Keratinocyte (primary cell): ENCODE data around the gene SOX2. TPM values are rescaled to one million over a fixed set of nuclear protein-coding genes. Genes with fewer than 3 reads are reported as not detected.

Experiments
- DNase-seq: peaks from one replicate; pipeline ENCODE4 v3.0.0-alpha.2; 2011; ENCODE audit warnings: low read depth, missing footprints, low spot score
- FAIRE-seq: peaks from 2 replicates; lab custom pipeline; 2011; peaks lifted over from hg19 to GRCh38; lab: Jason Lieb, UNC
- H2AFZ ChIP-seq: 2 replicates; pipeline ENCODE4 v1.6.0; 2012; ENCODE audit warnings: low read length, control low read depth, inconsistent platforms; ENCODE audit not compliant: control insufficient read depth
- H3K27ac ChIP-seq: 2 replicates; pipeline ENCODE4 v1.5.1; 2011; ENCODE audit warnings: low read length; ENCODE audit not compliant: control insufficient read depth, insufficient read depth
- H3K27me3 ChIP-seq: 3 replicates; pipeline ENCODE4 v1.6.0; 2011; ENCODE audit warnings: low read length; ENCODE audit not compliant: control insufficient read depth, insufficient read depth; ENCODE audit errors: extremely low read depth
- H3K36me3 ChIP-seq, 2 experiments: 2 replicates in 1 of 2; 3 replicates in 1 of 2; pipeline ENCODE4 v1.5.1; 2011; ENCODE audit warnings: low read length in 2 of 2, mild to moderate bottlenecking in 1 of 2; ENCODE audit not compliant: control insufficient read depth in 2 of 2, insufficient read depth in 2 of 2; ENCODE audit errors: extremely low read depth in 1 of 2
- H3K4me1 ChIP-seq: 3 replicates; pipeline ENCODE4 v1.5.1; 2011; ENCODE audit warnings: low read length; ENCODE audit not compliant: control insufficient read depth, insufficient read depth; ENCODE audit errors: extremely low read depth
- H3K4me2 ChIP-seq: 3 replicates; pipeline ENCODE4 v1.6.0; 2011; ENCODE audit warnings: low read depth, low read length; ENCODE audit not compliant: control insufficient read depth, insufficient read depth; ENCODE audit errors: extremely low read depth
- H3K4me3 ChIP-seq, 3 experiments: fragments of 200-600 bp in 1 of 3; sonication (generic) in 1 of 3; 2 replicates in 2 of 3; 3 replicates in 1 of 3; pipeline ENCODE4 v1.5.1; 2011 to 2016; ENCODE audit warnings: low read length in 3 of 3, mild to moderate bottlenecking in 3 of 3, control low read depth in 2 of 3, inconsistent platforms in 1 of 3, low read depth in 1 of 3, mixed read lengths in 1 of 3, mixed run types in 1 of 3, moderate library complexity in 1 of 3; ENCODE audit not compliant: control insufficient read depth in 2 of 3, insufficient read depth in 2 of 3; ENCODE audit errors: extremely low read depth in 1 of 3
- H3K79me2 ChIP-seq: 2 replicates; pipeline ENCODE4 v1.6.0; 2012; ENCODE audit warnings: low read length; ENCODE audit not compliant: control insufficient read depth, insufficient read depth
- H3K9ac ChIP-seq: 3 replicates; pipeline ENCODE4 v1.6.0; 2011; ENCODE audit warnings: low read length; ENCODE audit not compliant: control insufficient read depth, insufficient read depth; ENCODE audit errors: extremely low read depth
- H3K9me1 ChIP-seq: 3 replicates; pipeline ENCODE4 v1.6.0; 2011; ENCODE audit warnings: low read length; ENCODE audit not compliant: control insufficient read depth, insufficient read depth; ENCODE audit errors: extremely low read depth
- H3K9me3 ChIP-seq: 2 replicates; pipeline ENCODE4 v1.5.1; 2012; ENCODE audit warnings: low read depth, low read length; ENCODE audit not compliant: control insufficient read depth
- H4K20me1 ChIP-seq: 3 replicates; pipeline ENCODE4 v1.6.0; 2011; ENCODE audit warnings: low read length; ENCODE audit not compliant: control insufficient read depth, insufficient read depth; ENCODE audit errors: extremely low read depth
- CTCF ChIP-seq, 3 experiments: IDR thresholded peaks in 1 of 3; conservative IDR thresholded peaks in 1 of 3; optimal IDR thresholded peaks in 1 of 3; 2 replicates in 2 of 3; 3 replicates in 1 of 3; pipeline versions ENCODE3 to v1.5.1; 2011; ENCODE audit warnings: low read length in 3 of 3, mild to moderate bottlenecking in 3 of 3, moderate library complexity in 2 of 3, control low read depth in 1 of 3, inconsistent platforms in 1 of 3; ENCODE audit not compliant: insufficient read depth in 2 of 3; ENCODE audit errors: extremely low read depth in 1 of 3
- EZH2 ChIP-seq: IDR thresholded peaks from one replicate; pipeline ENCODE4 v1.6.1; 2012; ENCODE audit warnings: inconsistent platforms, mild to moderate bottlenecking, low read length, moderate library complexity
- dilution Hi-C: fragments of 300-500 bp; cut with MboI; formaldehyde crosslinking; loops from one replicate; pipeline ENCODE4 v1.7.0; 2020; ENCODE audit warnings: low sequenced_read_pairs; ENCODE audit not compliant: extremely low pct_ligation_motif_present
- polyA plus RNA-seq, 5 experiments: library from polyadenylated mRNA; depleted of rRNA in 3 of 5; stranded (reverse) in 3 of 5; stranded (forward) in 1 of 5; unstranded in 1 of 5; fragments of >200 nt; gene quantifications; 1 replicate in 1 of 5; 2 replicates in 3 of 5; 3 replicates in 1 of 5; pipeline versions ENCODE4 v1.2.1 to v1.2.3, GENCODE V29; 2011 to 2012; ENCODE audit warnings: missing spikeins in 2 of 5, low read depth in 1 of 5, low replicate concordance in 1 of 5

The SOX2 gene
- polyA plus RNA-seq, 1 donor (not counting 4 experiments of a cell fraction or from before 2014, with no cell fraction given) = not detected

GRCh38 chr3:181713280-181713647 lies 1.5 kb downstream of the SOX2 start:
- no peaks in the 10 kb centered on the region for H3K79me2 ChIP-seq
- H3K9me1 ChIP-seq = no peaks in the 10 kb centered on the region
- H4K20me1 ChIP-seq = no peaks in the 10 kb centered on the region
- H3K4me3 ChIP-seq = no peak overlapping the region
- dilution Hi-C loops = no loop called here
- no peak for TF ChIP-seq EZH2
- TF ChIP-seq CTCF (optimal IDR thresholded peaks at IDR 0.05 in 1 of 3, IDR thresholded peaks at IDR 0.05 in 1 of 3, conservative IDR thresholded peaks at IDR 0.05 in 1 of 3; ENCODE audit: extremely low read depth in 1 of 3, insufficient read depth in 2 of 3, low read length in 3 of 3) = no peak
- no peak for DNase-seq
- H3K4me2 ChIP-seq = no peak overlapping the region
- no peak overlapping the region for H3K27ac ChIP-seq
- peaks cover 72% of the 10 kb centered on the region for H3K27me3 ChIP-seq
- no peaks in the 10 kb centered on the region for H3K36me3 ChIP-seq
- no peak for FAIRE-seq
- H3K9ac ChIP-seq = no peak overlapping the region
- H2AFZ ChIP-seq = no peak overlapping the region
- no peaks in the 10 kb centered on the region for H3K9me3 ChIP-seq
- H3K4me1 ChIP-seq = peaks cover 15% of the 10 kb centered on the region

- Histone ChIP-seq H4K20me1 (no peaks in the 10 kb centered on the region), H3K4me3 (no peak overlapping the region), H3K9me3 (no peaks in the 10 kb centered on the region), H3K9ac (no peak overlapping the region), H3K4me1 (peaks cover 15% of the 10 kb centered on the region), H3K27me3 (peaks cover 79% of the 10 kb centered on the region), H3K27ac (no peak overlapping the region), H3K4me2 (no peak overlapping the region), H3K9me1 (no peaks in the 10 kb centered on the region), H3K79me2 (no peaks in the 10 kb centered on the region), H2AFZ (no peak overlapping the region), H3K36me3 (no peaks in the 10 kb centered on the region)
- dilution Hi-C loops = no loop called here
- DNase-seq = no peak
- TF ChIP-seq CTCF (optimal IDR thresholded peaks at IDR 0.05 in 1 of 3, IDR thresholded peaks at IDR 0.05 in 1 of 3, conservative IDR thresholded peaks at IDR 0.05 in 1 of 3; ENCODE audit: extremely low read depth in 1 of 3, insufficient read depth in 2 of 3, low read length in 3 of 3) (no peak), EZH2 (no peak)
- FAIRE-seq = no peak
Measured at GRCh38 chr3:181713676-181714612, 2.2 kb downstream of the SOX2 start.
